Measurements from ENCODE around the gene A2ML1. TPM values are rescaled to one million over a fixed set of nuclear protein-coding genes. Genes with fewer than 3 reads are reported as not detected.

A2ML1 gene
- total and polyA plus RNA-seq, 8 donors, result under 0.01 to 92.0 (median 1.1) TPM; not detected in 4

DNA sequence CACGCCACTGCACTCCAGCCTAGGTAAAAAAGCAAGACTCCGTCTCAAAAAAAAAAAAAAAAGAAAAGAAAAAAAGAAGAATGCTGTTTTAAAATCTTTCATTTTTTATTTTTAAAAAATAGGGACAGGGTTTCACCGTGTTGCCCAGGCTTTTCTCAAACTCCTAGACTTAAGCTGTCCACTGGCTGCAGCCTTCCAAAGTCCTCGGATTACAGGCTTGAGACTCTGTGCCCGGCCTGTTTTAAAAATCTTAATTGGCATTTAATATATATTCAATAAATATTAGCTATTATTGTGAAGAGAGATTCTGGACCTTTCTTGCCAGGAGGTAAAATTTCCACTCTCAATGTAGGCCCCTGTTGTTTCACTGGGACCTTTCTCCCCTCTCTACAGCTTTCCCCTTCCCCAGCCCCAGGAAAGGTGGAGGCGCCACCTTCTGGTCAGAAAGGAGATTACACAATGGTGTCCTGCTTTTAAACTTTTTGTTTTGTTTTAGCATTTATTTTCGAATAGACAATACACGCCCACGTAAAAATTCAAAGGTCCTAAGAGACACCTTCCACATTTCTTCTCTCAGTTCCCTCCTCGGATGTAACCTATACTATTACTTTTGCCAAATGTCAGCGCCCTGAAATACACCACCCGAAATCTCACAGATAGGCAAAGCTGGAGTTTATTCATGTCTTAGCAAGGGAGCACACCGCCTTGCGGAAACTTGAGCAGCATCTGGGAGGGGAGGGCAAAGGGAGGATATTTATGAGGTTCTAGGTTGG lies 68.1 kb downstream of the A2ML1 start:
- DNase-seq, result peak; percentile 51 to 82
- Histone ChIP-seq H3K4me1 (peaks cover 0 to 4% (median 2%) of the 10 kb centered on the region in 4 donors), H3K27ac (peak overlapping the region in 1 of 5 donors; percentile 49), H3K4me3 (peak overlapping the region; percentile 40 to 53 (median 46)), H3K9me3 (no peaks in the 10 kb centered on the region), H3K36me3 (no peaks in the 10 kb centered on the region), H3K27me3 (no peaks in the 10 kb centered on the region)
- 28 to 31% (median 29%) methylated on average over 14 of the region's 14 CpGs for WGBS, 5 donors
- intact Hi-C loops (cut with DNase I; ENCODE audit: low total_unique reads), result loop anchor here (10.0 kb wide), 1 partner anchor 216 kb away; no protein-coding TSS in a partner anchor
- TF ChIP-seq POLR2A (IDR thresholded peaks at IDR 0.05) (no peak), EP300 (IDR thresholded peaks at IDR 0.05) (no peak), CTCF (IDR thresholded peaks at IDR 0.05) (peak in 4 of 7 experiments; percentile 82 to 90 (median 84)), POLR2AphosphoS5 (IDR thresholded peaks at IDR 0.05) (no peak)

DNA sequence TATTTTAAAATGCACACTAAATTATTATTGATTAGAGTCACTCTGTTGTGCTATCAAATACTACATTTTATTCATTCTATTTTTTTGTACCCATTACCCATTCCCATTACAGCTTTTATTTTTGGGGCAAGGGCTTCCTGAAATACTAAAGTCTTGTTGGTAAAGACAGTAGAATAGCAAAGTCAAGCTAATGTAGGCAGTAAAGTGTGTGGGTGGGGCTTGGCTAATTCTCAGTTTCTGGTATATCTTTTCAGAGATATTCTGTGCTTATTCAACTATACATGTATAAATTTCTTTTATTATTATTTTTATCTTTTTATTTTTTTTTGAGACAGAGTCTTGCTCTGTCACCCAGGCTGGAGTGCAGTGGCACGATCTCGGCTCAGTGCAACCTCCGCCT lies 69.6 kb downstream of the A2ML1 start:
- Histone ChIP-seq H3K4me1 (peaks cover 0 to 4% (median 2%) of the 10 kb centered on the region in 4 donors), H3K9me3 (no peaks in the 10 kb centered on the region), H3K4me3 (no peak overlapping the region), H3K27me3 (no peaks in the 10 kb centered on the region), H3K27ac (no peak overlapping the region), H3K36me3 (no peaks in the 10 kb centered on the region)
- no peak for TF ChIP-seq CTCF (IDR thresholded peaks at IDR 0.05)
- TF ChIP-seq POLR2AphosphoS5 (IDR thresholded peaks at IDR 0.05), result no peak
- TF ChIP-seq EP300 (IDR thresholded peaks at IDR 0.05), result no peak
- TF ChIP-seq POLR2A (IDR thresholded peaks at IDR 0.05), result no peak
- no peak for DNase-seq
- intact Hi-C loops (cut with DNase I; ENCODE audit: low total_unique reads), result loop anchor here (10.0 kb wide), 1 partner anchor 217 kb away; no protein-coding TSS in a partner anchor
- WGBS, 5 donors, result 94 to 98% (median 96%) methylated on average over 3 of the region's 3 CpGs

DNA sequence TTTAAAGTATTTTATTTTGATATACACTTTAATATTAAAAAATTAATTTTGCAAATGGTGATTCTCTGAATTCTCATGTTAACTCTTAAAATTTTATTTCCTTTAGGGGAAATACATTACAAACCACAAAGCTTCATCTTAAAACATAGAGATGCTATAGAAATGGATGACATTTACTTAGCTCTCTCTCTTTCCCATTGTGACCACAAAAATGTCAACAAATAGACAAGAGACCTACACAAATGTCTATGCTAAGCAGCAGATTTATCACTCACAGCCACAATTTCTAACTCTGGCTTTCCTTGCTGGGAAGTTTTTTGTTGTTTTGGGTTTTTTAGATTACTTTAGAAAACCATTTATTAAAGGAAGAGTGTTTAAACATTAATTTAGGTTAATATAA lies 72.0 kb downstream of the A2ML1 start:
- H3K4me1 ChIP-seq, result peaks cover 0 to 4% (median 2%) of the 10 kb centered on the region in 4 donors
- no peaks in the 10 kb centered on the region for H3K9me3 ChIP-seq
- no peaks in the 10 kb centered on the region for H3K36me3 ChIP-seq
- H3K27me3 ChIP-seq, result no peaks in the 10 kb centered on the region
- intact Hi-C loops (cut with DNase I; ENCODE audit: low total_unique reads), result loop anchor here (10.0 kb wide), 1 partner anchor 220 kb away; no protein-coding TSS in a partner anchor
- H3K4me3 ChIP-seq, result no peak overlapping the region
- TF ChIP-seq CTCF (IDR thresholded peaks at IDR 0.05) (no peak), POLR2A (IDR thresholded peaks at IDR 0.05) (no peak), EP300 (IDR thresholded peaks at IDR 0.05) (no peak), POLR2AphosphoS5 (IDR thresholded peaks at IDR 0.05) (no peak)
- no peak overlapping the region for H3K27ac ChIP-seq
- no peak for DNase-seq

- Histone ChIP-seq H3K4me1 (peaks cover 0 to 4% (median 2%) of the 10 kb centered on the region in 4 donors), H3K27ac (no peak overlapping the region), H3K4me3 (no peak overlapping the region), H3K27me3 (no peaks in the 10 kb centered on the region), H3K36me3 (no peaks in the 10 kb centered on the region), H3K9me3 (no peaks in the 10 kb centered on the region)
- intact Hi-C loops (cut with DNase I; ENCODE audit: low total_unique reads), result loop anchor here (10.0 kb wide), 1 partner anchor 220 kb away; no protein-coding TSS in a partner anchor
- no peak for DNase-seq
- TF ChIP-seq EP300 (IDR thresholded peaks at IDR 0.05), result no peak
- TF ChIP-seq CTCF (IDR thresholded peaks at IDR 0.05), result no peak
- TF ChIP-seq POLR2AphosphoS5 (IDR thresholded peaks at IDR 0.05), result no peak
- no peak for TF ChIP-seq POLR2A (IDR thresholded peaks at IDR 0.05)
- WGBS, 5 donors, result 42 to 69% (median 60%) methylated on average over 1 of the region's 1 CpG
Measured at GRCh38 chr12:8894986-8895385, 72.6 kb downstream of the A2ML1 start.
